COLO829 (cell line): ENCODE data around the gene EIF2AK3.
"Not testable (repeated sequence)": the region's sequence is repeated elsewhere in the genome, so short reads cannot be mapped to it uniquely, and the experiment has no call there.

Experiments used
- DNase-seq: peaks from one replicate; pipeline ENCODE4 v3.0.0; 2012; ENCODE audit warnings: low spot score

Gene EIF2AK3

DNA sequence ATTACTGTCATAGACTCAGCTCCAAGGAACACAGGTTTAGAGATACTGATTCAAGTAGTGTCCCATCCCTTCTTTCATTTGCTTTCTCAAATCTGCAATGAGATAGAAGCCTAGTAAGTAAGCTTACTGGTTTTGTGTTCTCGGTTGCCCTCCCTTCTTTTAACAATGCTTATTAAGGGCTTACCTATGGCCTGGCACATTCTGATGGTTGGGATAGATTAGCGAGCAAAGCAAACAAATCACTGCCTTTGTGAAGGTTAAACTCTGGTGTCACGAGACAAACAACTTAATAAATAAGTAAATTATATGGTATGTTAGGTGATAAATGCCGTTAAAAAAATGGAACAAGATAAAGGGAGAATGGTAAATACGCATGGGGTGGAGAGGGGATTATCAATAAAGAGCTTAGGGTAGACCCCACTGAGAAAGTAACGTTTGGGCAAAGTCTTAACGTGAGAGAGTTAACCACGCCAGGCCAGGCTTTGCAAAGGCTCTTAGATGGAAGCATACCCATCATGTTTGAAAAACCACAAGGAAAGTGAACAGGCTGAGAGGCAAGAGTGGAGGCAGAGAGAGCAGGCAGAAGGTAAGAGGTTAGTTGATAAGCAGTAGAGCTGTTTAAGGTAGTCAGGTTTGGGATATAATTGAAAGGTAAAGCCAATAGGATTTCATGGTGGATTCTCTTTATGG, 31.0 kb downstream of the EIF2AK3 start:
- DNase-seq: no peak

DNA sequence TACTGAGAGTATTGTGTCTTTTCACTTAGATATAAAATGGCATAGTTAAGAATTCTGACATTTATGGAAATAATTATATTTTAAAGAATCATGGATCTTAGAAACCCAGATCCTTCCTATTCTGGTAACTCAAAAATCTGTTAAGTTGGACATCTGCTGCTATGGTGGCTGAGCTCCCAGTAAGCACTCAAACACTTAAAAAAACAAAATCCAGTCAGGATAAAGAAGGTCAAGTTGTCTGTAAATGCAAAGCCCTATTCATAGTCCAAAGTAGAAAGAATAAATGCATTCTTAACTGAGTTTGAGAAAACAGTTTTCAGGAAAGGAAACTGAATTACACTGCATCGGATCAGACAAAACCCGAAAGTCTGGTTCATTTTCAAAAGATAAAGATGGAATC, 35.6 kb downstream of the EIF2AK3 start:
- DNase-seq: no peak

DNA sequence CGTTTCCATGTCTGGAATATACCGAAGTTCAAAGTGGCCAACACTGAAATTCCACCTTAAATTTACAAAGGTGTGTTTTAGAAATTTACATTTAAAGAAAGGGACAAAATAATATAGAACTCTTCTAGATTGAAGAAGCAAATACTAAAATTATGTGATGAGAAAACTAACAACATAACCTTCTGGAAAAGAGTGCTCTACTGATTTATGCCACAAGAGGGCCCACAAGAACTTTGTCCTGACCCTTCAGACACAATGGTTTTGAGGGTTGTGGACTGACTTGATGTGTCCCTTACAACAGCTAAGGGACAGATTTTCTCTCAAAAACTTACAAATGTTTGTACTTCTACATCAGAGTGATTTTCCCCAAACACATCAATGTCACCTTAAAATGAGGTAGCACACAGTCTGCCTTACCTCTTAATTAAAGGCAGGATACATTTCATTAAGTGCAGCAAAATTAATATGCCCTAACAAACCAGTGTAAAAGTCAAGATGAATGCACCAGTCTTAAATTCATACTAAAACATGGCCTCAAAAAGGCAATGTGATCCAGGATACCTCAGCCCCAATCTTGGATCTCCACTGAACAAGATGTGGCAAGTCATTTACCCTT, 36.2 kb downstream of the EIF2AK3 start:
- DNase-seq: peak; percentile 82

DNA sequence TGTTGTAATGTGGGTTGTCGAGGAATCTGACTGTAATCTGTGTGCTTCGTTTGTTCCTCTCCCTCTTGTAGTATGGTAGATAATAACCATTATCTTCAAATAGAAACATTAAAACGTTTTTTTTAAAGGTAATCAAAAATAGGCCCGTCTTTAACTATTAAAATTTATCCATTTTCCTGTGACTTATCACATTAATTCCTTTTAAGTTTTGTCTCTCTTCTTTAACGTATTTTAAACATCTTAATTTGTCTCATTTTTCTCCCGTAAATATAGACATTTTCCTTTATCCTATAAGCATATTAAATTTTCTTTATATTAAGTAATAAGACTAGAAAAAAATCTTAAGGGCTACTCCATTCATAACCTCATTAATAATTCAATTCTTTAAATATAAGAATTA, 41.3 kb downstream of the EIF2AK3 start:
- no peak for DNase-seq

DNA sequence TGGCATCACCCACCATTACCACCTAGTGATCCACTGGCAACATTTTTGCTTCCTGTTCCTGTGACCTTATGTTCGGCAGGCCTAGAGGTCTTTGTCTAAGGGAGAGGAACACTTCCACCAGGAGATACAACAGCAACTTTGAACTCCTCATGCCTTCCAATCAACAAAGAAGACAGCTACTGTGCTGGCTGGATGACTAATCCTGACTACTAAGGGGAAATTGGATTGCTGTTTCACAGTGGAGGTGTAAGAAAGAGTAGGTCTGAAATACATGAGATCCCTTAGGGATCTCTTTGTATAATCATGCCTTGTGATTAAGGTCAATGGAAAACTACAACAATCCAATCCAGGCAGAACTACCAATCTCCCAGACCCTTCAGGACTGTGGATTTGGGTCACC, 45.2 kb downstream of the EIF2AK3 start:
- peak; percentile 63 for DNase-seq

DNA sequence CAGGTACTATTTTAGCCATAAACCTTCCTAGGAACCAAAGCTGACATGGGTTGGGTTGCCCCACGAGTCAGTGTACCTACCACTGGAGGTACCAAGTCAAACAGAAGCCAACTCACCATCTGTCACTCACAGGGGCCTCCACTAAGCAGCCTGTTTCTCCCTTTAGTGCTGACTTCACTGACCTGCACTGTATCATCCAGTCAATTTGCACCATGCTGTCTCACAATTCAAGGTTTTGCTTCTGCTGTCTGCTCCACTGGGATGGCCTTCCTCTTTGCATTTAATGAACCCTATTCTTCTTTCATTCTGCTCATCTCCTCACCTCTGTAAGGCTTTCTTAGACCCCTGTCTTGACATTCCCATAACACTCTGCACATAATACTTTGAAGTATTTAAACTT, 47.2 kb downstream of the EIF2AK3 start:
- no peak for DNase-seq

DNA sequence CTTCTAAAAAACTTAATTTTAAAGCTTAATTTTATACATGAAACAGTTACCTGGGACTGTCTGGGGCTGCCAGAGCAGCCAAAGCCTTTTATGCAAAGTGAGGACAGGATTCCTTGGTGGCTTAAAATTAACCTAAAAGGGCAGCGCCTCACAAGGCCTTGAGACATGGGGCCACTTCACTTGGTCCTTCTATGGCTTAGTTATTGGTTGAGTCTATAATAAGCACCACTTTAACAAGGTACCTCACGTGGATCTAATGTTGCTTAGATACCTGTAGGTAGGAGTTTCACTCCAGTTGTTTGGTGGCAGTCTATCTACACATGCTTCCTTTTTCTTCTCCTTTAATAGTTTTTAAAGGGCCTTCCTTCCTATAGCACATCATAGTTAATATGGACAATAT, 51.6 kb downstream of the EIF2AK3 start:
- no peak for DNase-seq

DNA sequence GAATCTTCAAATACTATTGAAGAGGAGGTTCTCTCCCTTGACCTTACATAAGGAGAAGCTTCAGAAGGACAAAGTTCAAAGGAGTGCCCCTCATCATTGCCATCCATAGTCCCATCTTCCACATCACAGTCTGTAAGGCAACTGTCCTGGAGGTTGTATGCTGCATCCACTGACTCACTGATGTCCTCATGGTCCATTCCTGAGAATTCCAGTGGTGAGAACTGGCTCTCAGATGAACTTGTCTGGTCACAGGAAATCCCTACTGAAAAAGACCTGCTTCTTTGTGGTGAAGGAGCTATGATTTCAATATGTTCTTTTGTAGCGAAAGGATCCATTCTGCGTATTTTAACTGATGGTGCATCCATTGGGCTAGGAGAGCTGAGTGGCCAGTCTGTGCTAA, 52.2 kb downstream of the EIF2AK3 start:
- DNase-seq: no peak

DNA sequence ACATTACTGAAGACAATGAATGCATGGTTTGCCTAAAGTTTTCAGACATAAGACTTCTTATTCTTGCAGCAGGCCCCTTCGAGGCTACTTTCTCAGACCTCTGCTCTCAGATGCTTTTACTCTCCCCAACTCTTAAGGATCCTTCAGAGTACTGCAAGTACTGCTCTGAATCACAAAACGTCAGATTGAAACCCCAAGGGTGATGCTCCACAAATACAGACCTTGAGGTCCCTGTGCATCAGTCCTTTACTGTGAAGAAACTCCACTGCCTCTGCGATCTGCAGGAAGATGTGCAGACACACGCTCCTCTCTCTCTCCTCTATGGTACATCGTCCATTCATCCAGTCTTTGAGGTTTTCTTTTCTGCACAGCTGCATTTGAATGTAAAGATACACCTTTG, 52.8 kb downstream of the EIF2AK3 start:
- DNase-seq: no peak

DNA sequence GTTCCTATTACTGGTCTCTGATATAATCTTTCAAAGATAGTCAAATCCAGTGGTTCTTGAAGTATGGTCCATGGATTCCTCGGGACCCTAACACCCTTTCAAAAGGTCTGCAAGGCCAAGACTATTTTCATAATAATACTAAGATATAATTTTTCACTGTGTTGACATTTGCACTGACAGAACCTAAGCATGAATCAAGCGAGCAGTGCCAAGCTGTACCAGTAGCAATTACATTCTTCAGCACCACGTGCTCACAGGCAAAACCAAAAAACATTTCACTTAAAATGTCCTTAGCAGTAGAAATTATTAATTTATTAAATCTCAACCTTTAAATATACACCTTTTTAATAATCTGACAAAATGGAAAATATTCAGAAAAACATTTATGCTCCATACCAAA, 59.1 kb downstream of the EIF2AK3 start:
- DNase-seq: no peak

DNA sequence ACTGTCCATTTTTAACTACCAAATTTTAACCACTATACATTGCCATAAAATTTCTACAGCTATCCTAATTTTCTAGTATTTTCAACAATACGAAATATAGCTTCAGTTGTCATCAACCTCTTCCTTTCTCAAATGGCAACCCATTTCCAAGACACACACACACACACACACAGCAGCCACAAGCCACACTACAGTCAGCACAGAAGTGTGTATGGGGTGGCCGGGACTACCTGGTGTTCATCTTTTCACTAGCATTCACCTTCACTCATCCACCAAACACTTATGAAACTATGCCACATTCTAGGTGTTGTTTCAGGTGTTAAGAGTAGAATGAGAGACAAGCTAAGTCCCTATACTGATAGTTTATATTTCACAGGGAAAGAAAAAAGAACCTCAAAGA, 62.9 kb downstream of the EIF2AK3 start:
- no peak for DNase-seq

DNA sequence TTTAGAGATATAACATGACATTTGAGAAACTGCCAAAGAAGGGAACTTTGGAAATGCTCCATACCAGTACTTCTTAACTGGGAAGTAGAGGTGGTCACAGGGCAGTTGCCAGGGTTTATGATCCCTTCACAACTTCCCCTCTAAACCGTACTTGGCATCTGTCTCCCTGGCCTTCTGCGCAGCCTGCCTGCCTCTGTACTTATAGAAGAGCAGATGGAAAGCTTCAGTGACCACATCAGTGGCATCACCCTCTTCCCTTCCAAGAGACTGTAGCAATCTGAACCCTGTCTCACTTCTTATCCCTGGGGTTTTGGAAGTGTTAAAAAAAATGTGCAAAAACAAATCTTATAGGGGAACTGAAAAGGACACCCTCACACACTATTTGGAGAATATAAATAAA, 64.1 kb downstream of the EIF2AK3 start:
- DNase-seq: no peak

DNA sequence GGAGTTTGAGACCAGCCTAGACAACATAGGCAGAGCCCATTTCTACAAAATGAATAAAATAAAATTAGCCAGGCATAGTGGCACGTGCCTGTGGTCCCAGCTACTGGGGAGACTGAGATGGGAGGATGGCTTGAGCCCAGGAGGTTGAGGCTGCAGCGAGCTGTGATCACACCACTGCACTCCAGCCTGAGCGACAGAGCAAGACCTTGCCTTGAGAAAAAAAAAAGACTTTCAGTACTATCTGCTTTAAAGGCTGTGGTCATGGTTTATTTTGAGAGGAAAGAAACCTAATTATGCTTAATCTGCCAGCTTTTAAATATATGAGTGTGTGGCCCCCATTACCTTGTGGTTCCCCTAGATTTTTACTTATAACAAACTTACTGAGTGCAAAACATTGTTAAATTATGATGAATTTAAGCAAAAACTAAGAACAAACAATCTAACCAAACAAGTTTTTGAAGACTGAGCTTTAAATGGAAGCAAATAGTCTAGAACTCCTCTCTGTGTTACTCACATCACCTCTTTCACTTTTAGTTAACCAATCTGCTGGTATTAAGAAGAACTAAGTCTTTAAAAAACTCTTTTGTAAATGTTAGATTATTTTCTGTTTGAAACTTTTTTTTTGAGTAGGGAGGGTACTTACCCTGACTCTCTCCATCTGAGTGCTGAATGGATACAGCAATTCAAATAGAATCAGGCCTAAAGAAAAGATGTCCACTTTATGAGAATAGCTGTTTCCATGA, 65.4 kb downstream of the EIF2AK3 start:
- DNase-seq: no peak

DNA sequence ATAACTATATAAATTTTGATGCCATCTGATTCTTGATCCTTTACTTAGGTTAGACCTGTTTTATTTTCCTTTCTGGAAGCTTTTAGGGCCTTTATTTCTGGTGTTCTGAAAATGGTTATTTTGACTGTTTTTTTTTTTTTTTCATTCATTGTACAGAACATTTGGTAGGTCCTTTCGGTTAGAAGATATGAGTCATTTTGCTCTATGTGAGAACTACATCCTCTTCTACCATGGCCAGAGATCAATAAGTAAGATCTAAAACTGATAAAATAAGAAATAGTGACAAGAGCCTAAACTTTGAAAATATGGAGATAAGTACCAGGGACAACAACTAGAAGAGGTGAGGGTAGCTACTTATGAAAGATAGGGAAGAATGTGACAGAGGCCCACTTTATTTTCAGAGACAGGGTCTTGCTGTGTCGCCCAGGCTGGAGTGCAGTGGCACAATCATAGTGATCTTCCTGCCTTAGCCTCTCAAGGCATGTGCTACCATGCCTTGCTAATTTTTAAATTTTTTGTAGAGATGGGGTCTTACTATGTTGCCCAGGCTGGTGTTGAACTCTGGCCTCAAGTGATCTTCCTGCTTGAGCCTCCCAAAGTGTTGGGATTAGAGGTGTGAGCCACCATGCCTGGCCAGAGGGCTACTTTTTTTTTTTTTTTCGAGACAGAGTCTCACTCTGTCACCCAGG, 66.5 kb downstream of the EIF2AK3 start:
- DNase-seq: no peak

DNA sequence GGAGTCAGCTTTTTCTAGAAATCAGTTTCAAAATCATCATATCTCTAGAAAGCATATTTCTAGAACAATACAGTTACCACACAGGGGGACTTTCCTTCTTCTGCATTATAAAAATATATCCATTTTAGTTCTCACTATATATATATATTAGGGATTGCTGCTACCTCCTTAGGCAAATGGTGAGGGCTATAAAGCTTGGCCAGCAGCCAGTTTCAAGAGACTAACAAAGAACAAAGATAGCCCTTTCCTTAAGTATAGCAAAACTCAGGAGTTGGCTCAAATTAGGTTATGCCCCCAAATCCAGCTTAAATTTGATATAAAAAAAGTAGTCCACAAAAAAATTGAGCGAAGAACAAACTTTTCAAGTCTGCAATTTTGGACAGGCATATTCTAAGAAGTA, 70.0 kb downstream of the EIF2AK3 start:
- no peak for DNase-seq

DNA sequence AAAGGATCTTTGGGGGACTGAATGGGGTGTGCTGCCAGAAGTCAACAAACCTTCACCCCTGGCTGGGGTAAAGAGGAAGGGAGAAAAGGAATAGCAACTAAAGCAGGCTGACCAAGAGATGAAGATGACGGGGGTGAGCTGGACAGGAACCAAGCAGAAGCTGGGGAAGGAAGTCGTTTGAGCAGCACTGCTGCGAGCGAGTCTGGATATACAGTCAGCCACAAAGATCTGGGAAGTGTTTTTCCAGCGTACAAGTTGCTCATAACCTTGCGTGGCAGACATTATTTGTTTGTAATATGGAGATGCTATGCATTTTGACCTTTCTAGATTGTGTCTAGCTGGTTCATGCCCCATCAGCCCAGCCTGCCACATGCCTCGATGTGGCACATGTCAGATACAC, 71.2 kb downstream of the EIF2AK3 start:
- DNase-seq: no peak

DNA sequence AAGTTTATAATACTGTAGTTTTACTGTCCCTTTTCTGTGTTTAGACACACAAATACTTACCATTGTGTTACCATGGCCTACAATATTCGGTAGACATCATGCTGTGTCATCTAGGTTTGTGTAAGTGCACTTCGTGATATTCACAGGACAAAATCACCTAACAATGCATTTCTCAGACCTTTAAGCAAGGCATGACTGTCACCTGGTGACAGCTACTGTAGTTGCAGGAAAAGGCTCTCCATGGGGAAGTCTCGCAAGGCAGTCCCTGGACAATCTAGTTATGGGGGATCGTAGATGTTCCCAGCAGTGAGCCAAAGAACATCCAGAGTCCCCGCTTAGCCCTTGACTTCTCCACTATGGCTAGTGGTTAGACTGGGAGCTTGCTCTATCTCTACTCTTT, 73.1 kb downstream of the EIF2AK3 start:
- DNase-seq: no peak

DNA sequence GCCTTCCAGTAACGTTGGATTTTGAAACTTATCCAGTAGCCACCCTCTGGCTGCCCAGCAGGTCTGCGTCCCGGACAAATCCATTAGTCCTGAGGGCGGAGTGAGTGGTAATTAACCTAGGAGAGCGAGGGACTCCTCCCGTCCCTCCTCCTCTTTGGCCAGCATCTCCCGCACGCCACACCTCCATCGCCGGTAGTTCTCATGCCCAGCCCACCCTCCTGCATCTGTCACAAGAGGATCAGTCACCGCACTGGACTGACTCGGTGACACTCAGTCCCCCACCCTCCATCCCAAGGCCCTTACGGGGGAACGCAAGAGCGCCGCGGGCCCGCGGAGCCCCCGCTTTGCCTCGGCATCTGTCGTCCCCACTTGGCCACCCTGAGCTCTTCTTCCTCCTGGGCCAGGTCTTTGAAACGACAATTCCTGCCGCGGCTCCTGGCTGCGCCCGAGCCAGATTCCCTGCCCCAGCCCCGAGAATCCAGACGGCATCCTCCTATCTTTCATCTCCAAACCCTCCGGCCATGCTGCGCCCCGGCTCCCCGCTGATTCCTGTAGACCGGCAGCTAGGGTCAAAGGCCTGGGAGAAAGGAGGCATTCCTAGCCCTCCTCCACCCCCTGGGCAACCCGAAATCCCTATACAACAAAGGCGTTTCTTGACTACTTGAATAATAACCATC, 77.5 kb downstream of the EIF2AK3 start:
- DNase-seq: no peak

DNA sequence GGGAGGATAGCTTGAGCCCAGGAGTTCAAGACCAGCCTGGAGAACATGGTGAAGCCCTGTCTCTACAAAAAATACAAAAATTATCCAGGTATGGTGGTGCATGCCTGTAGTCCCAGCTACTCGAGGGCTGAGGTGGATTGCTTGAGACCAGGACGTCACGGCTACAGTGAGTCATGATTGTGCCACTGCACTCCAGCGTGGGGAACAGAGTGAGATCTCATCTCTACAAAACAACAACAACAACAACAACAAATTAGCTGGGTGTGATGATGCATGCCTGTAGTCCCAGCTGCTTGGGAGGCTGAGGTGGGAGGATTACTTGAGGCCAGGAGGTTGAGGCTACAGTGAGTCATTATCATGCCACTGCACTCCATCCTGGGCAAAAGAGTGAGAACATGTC, 81.0 kb downstream of the EIF2AK3 start:
- not testable (repeated sequence) for DNase-seq

DNA sequence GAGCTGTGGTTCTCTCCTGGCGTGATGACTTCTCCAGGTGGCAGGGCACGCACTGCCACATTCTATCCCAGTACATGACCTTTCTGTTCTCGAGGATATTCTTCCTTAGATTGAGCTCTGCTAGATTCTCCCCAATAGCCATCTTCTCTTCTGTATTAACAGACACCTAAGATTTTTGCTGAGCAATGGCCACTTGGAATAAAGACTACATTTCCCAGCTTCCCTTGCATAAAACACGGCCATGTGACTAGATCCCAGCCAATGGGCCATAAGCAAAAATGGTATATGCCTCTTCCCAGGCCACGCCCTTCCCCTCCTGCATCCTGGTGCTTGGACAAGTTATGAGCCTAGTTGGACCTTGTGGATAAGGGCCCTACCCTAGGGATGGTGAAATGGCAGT, 82.1 kb downstream of the EIF2AK3 start:
- DNase-seq: peak; percentile 74

DNA sequence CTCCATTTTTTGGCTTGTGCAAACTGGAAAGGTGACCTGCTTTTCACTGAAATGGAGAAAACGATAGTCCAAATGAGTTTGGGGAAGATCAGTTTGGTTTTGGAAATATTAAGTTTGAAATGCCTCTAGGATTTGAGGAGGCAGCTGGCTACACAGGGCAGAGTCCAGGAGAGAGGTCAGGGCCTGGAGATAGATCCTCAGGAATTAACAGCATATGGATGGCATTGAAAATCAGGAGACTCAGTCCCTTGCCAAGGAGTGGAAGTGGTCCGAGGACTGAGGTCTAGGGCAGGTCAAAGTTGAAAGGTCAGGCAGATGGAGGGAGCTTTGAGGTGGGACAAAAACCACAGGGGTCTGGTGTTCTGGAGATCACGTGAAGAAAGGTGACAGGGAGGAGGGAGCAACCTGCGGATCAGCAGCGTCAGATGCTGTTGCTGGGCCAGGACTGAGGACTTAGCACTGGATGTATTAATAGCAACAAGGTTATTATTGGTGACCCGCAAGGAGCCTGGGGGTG, 83.7 kb downstream of the EIF2AK3 start:
- no peak for DNase-seq

DNA sequence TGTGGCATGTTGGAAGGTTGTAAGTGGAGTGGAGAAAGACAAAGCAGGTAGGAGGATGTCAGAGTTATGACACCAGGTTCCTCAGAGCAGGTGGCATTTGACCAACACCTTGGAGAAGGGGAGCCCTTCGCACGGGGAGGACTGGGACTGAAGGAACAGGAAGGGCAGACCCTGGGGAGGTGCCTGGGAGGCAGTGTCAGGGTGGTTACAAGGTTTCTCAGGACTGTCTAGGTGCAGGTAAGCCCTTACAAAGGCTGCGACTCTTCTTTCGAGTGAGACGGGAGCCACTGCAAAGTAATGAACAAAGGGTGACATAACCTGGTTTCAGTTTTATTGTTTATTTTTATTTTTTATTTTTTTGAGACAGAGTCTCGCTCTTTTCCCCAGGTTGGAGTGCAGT, 84.6 kb downstream of the EIF2AK3 start:
- no peak for DNase-seq
